ENCODE measurements around the gene CFAP65. TPM values are rescaled to one million over a fixed set of nuclear protein-coding genes. Genes with fewer than 3 reads are reported as not detected.

The CFAP65 gene
- total and polyA plus RNA-seq, 9 of the 15 experiments (the other 6 are each of a cell fraction or from before 2014, with no cell fraction given), result not detected

DNA sequence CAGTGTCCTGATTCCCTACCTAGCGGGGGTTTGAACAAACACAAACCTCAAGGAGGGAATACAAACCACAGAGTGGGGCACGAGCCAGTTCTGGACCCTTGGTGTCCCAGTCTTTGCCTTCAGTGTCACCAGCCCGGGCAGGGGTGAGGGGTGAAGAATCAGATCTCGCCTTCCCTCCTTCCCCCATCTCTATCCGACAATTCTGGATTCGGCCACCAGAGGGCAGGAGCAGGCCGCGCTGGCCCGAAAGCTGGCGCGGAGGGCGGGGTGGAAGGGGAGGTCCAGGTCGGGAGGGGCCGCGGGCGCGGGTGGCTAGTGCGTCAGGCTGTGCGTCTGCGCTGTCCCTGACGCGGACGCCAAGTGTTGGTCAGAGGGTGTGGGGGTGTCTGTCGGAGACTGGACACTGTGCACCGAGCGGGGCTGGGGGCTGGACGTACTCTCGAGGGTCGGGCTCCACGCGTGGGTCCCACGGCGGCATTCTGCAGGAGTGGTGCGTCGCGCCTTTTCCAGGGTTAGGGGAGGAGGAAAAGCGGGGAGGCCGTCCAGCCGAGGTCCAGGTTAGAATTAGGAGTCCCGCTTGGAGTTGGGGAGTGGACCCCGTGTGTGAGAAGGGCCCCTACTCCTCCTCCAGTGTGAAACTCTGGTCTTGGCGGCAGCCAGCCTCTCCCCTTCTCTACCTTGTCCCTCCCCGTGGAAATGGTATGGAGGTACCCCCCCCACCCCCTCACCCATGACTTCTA is 45.2 kb downstream of the CFAP65 start (continued):
- no peak for TF ChIP-seq ZNF592 (IDR thresholded peaks at IDR 0.05)
- peak; percentile 79; the same call in 1 of the 2 replicates for TF ChIP-seq PHF8 (IDR thresholded peaks at IDR 0.05; ENCODE audit: borderline replicate concordance, low read length)
- no peak for TF ChIP-seq ZNF57 (CRISPR knock-in tag; IDR thresholded peaks at IDR 0.05)
- TF ChIP-seq SIRT6 (IDR thresholded peaks at IDR 0.05; ENCODE audit: low read depth, low read length), result no peak
- no peak for TF ChIP-seq RFX1 (IDR thresholded peaks at IDR 0.05)
- peak; percentile 26; the same call in 1 of the 2 replicates for TF ChIP-seq PKNOX1 (IDR thresholded peaks at IDR 0.05)
- no peak for TF ChIP-seq ZNF121 (CRISPR knock-in tag; conservative IDR thresholded peaks at IDR 0.05)
- no peak for TF ChIP-seq ZNF766 (CRISPR knock-in tag; conservative IDR thresholded peaks at IDR 0.05)
- TF ChIP-seq HDGF (IDR thresholded peaks at IDR 0.05), result no peak
- TF ChIP-seq, protein P1, sequence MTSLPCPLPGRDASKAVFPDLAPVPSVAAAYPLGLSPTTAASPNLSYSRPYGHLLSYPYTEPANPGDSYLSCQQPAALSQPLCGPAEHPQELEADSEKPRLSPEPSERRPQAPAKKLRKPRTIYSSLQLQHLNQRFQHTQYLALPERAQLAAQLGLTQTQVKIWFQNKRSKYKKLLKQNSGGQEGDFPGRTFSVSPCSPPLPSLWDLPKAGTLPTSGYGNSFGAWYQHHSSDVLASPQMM (CRISPR knock-in tag; IDR thresholded peaks at IDR 0.05), result no peak
- TF ChIP-seq, protein P2, sequence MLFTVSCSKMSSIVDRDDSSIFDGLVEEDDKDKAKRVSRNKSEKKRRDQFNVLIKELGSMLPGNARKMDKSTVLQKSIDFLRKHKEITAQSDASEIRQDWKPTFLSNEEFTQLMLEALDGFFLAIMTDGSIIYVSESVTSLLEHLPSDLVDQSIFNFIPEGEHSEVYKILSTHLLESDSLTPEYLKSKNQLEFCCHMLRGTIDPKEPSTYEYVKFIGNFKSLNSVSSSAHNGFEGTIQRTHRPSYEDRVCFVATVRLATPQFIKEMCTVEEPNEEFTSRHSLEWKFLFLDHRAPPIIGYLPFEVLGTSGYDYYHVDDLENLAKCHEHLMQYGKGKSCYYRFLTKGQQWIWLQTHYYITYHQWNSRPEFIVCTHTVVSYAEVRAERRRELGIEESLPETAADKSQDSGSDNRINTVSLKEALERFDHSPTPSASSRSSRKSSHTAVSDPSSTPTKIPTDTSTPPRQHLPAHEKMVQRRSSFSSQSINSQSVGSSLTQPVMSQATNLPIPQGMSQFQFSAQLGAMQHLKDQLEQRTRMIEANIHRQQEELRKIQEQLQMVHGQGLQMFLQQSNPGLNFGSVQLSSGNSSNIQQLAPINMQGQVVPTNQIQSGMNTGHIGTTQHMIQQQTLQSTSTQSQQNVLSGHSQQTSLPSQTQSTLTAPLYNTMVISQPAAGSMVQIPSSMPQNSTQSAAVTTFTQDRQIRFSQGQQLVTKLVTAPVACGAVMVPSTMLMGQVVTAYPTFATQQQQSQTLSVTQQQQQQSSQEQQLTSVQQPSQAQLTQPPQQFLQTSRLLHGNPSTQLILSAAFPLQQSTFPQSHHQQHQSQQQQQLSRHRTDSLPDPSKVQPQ (CRISPR knock-in tag; IDR thresholded peaks at IDR 0.05; ENCODE audit: borderline replicate concordance), result no peak
- 0 out of 2 replicates have a peak, but pooled peaks have one; percentile 13 for TF ChIP-seq MYC (IDR thresholded peaks at IDR 0.05; ENCODE audit: low read depth, low read length)
- TF ChIP-seq MYC (CRISPR knock-in tag; IDR thresholded peaks at IDR 0.05; ENCODE audit: borderline replicate concordance, low read depth), result no peak
- TF ChIP-seq ZNF764 (CRISPR knock-in tag; IDR thresholded peaks at IDR 0.05; ENCODE audit: low read depth), result no peak
- no peak for TF ChIP-seq ZZZ3 (IDR thresholded peaks at IDR 0.05)
- no peak for TF ChIP-seq MYNN (IDR thresholded peaks at IDR 0.05)
- TF ChIP-seq MYNN (CRISPR knock-in tag; IDR thresholded peaks at IDR 0.05), result no peak
- TF ChIP-seq MBD2 (IDR thresholded peaks at IDR 0.05; ENCODE audit: borderline replicate concordance, low read depth), result 0 out of 2 replicates have a peak, but pooled peaks have one; percentile 38

Data from K562 (cell line).